H1 (cell line): ENCODE data around the gene PPAN. TPM values are rescaled to one million over a fixed set of nuclear protein-coding genes. Genes with fewer than 3 reads are reported as not detected.

Source experiments
- CTCF ChIA-PET: fragments of 300-600 bp; sonication (Branson Sonifier 250); formaldehyde crosslinking; loops from one replicate; lab custom pipeline; 2021; ENCODE audit not compliant: partially characterized antibody; lab: Charles Lee
- POLR2A ChIA-PET: fragments of 300-600 bp; sonication (Branson Sonifier 250); formaldehyde crosslinking; loops from one replicate; lab custom pipeline; 2021; ENCODE audit warnings: inconsistent platforms; ENCODE audit not compliant: partially characterized antibody; lab: Charles Lee
- DNase-seq, 2 experiments: peaks; one replicate each; pipeline versions ENCODE4 v3.0.0 to v3.0.0-alpha.2; 2010 to 2022; ENCODE audit warnings: low spot score in 2 of 2, low read depth in 1 of 2, mixed read lengths in 1 of 2
- FAIRE-seq: peaks from 2 replicates; lab custom pipeline; 2011; peaks lifted over from hg19 to GRCh38; lab: Jason Lieb, UNC
- H2AFZ ChIP-seq: 2 replicates; pipeline ENCODE4 v1.8.1; 2012; ENCODE audit warnings: low read length, inconsistent platforms
- H2AK5ac ChIP-seq: 2 replicates; pipeline ENCODE4 v1.6.1; 2013; ENCODE audit warnings: low read depth, low read length
- H2BK120ac ChIP-seq: replicated peaks from 2 replicates; pipeline ENCODE3; 2013; ENCODE audit warnings: low read depth, low read length, inconsistent platforms
- H2BK12ac ChIP-seq: 2 replicates; pipeline ENCODE4 v1.6.1; 2013; ENCODE audit warnings: low read depth, low read length
- H2BK15ac ChIP-seq: 2 replicates; pipeline ENCODE4 v1.6.1; 2013; ENCODE audit warnings: low read length
- H2BK20ac ChIP-seq: 2 replicates; pipeline ENCODE4 v1.6.1; 2013; ENCODE audit warnings: low read length
- H2BK5ac ChIP-seq: 2 replicates; pipeline ENCODE4 v1.6.1; 2013; ENCODE audit warnings: low read depth, low read length
- H3K14ac ChIP-seq: 2 replicates; pipeline ENCODE4 v1.6.1; 2013; ENCODE audit warnings: inconsistent platforms; ENCODE audit not compliant: insufficient read length
- H3K18ac ChIP-seq: 2 replicates; pipeline ENCODE4 v1.6.1; 2013; ENCODE audit warnings: low read length; ENCODE audit errors: extremely low read depth
- H3K23ac ChIP-seq: 2 replicates; pipeline ENCODE4 v1.6.1; 2013; ENCODE audit warnings: inconsistent platforms; ENCODE audit not compliant: insufficient read length
- H3K23me2 ChIP-seq: 2 replicates; pipeline ENCODE4 v1.6.1; 2013; ENCODE audit warnings: low read depth, low read length
- H3K27ac ChIP-seq: 2 replicates; pipeline ENCODE4 v1.6.1; 2011; ENCODE audit warnings: low read depth, low read length, inconsistent platforms
- H3K27me3 ChIP-seq, 4 experiments: replicated peaks in 1 of 4; 1 replicate in 1 of 4; 2 replicates in 3 of 4; pipeline versions ENCODE4 v1.6.1 to v1.8.1; 2011 to 2013; ENCODE audit warnings: low read length in 3 of 4, mild to moderate bottlenecking in 3 of 4, inconsistent platforms in 2 of 4, mixed read lengths in 2 of 4, moderate library complexity in 1 of 4; ENCODE audit not compliant: control insufficient read depth in 3 of 4, insufficient read depth in 3 of 4; ENCODE audit errors: extremely low read depth in 1 of 4
- H3K36me3 ChIP-seq, 4 experiments: 2 replicates each; pipeline versions ENCODE4 v1.6.1 to v1.8.1; 2011 to 2013; ENCODE audit warnings: mild to moderate bottlenecking in 4 of 4, low read length in 3 of 4, moderate library complexity in 2 of 4, control low read depth in 1 of 4, inconsistent platforms in 1 of 4; ENCODE audit not compliant: insufficient read depth in 4 of 4, control insufficient read depth in 2 of 4
- H3K4ac ChIP-seq: replicated peaks from 2 replicates; pipeline ENCODE3; 2013; ENCODE audit warnings: low read length, low read depth, mixed read lengths, inconsistent platforms; ENCODE audit not compliant: insufficient read length
- H3K4me1 ChIP-seq, 4 experiments: replicated peaks in 1 of 4; 1 replicate in 1 of 4; 2 replicates in 3 of 4; pipeline versions ENCODE4 v1.6.1 to v1.8.1; 2011 to 2013; ENCODE audit warnings: low read length in 3 of 4, inconsistent platforms in 2 of 4, mixed read lengths in 1 of 4; ENCODE audit not compliant: insufficient read depth in 4 of 4, control insufficient read depth in 3 of 4
- H3K4me2 ChIP-seq, 2 experiments: 2 replicates each; pipeline versions ENCODE4 v1.6.1 to v1.8.1; 2011 to 2013; ENCODE audit warnings: low read depth in 2 of 2, low read length in 2 of 2, control low read depth in 1 of 2, inconsistent platforms in 1 of 2, mild to moderate bottlenecking in 1 of 2; ENCODE audit not compliant: insufficient read depth in 1 of 2
- H3K4me3 ChIP-seq, 4 experiments: fragments of 200-600, 300-600 bp in 1 of 4; sonication (generic), shearing (Covaris generic), sonication (Bioruptor Twin) in 1 of 4; 2 replicates each; pipeline versions ENCODE4 v1.5.1 to v1.8.1; 2011 to 2016; ENCODE audit warnings: low read length in 4 of 4, low read depth in 3 of 4, control low read depth in 2 of 4, inconsistent platforms in 2 of 4, mild to moderate bottlenecking in 2 of 4, mixed read lengths in 1 of 4, moderate library complexity in 1 of 4; ENCODE audit not compliant: insufficient read depth in 2 of 4; ENCODE audit errors: extremely low read depth in 1 of 4
- H3K56ac ChIP-seq: replicated peaks from 2 replicates; pipeline ENCODE3; 2013; ENCODE audit warnings: low read depth, mild to moderate bottlenecking, mixed read lengths, low read length, inconsistent platforms; ENCODE audit not compliant: insufficient read length
- H3K79me1 ChIP-seq: 2 replicates; pipeline ENCODE4 v1.6.1; 2013; ENCODE audit warnings: low read depth, low read length, control low read depth
- H3K79me2 ChIP-seq, 2 experiments: 2 replicates each; pipeline versions ENCODE4 v1.6.1 to v1.8.1; 2012 to 2013; ENCODE audit warnings: low read length in 2 of 2, mild to moderate bottlenecking in 2 of 2, inconsistent platforms in 1 of 2; ENCODE audit not compliant: insufficient read depth in 2 of 2, control insufficient read depth in 1 of 2
- H3K9ac ChIP-seq, 4 experiments: replicated peaks in 1 of 4; 1 replicate in 1 of 4; 2 replicates in 3 of 4; pipeline versions ENCODE4 v1.6.1 to v1.8.1; 2011 to 2013; ENCODE audit warnings: low read depth in 3 of 4, low read length in 3 of 4, control low read depth in 2 of 4, mild to moderate bottlenecking in 2 of 4, moderate library complexity in 2 of 4, inconsistent platforms in 1 of 4; ENCODE audit errors: extremely low read depth in 1 of 4
- H3K9me3 ChIP-seq, 2 experiments: 2 replicates each; pipeline versions ENCODE4 v1.6.1 to v1.8.1; 2012 to 2013; ENCODE audit warnings: mild to moderate bottlenecking in 2 of 2, moderate library complexity in 2 of 2, control low read depth in 1 of 2, inconsistent platforms in 1 of 2, low read depth in 1 of 2, low read length in 1 of 2, mixed read lengths in 1 of 2; ENCODE audit not compliant: insufficient read depth in 2 of 2
- H4K20me1 ChIP-seq, 2 experiments: replicated peaks in 1 of 2; 2 replicates each; pipeline versions ENCODE3 to v1.8.1; 2011 to 2013; ENCODE audit warnings: inconsistent platforms in 2 of 2, low read length in 2 of 2, mild to moderate bottlenecking in 1 of 2; ENCODE audit not compliant: insufficient read depth in 2 of 2, control insufficient read depth in 1 of 2
- H4K5ac ChIP-seq: 2 replicates; pipeline ENCODE4 v1.6.1; 2013; ENCODE audit warnings: low read length, low read depth, mixed read lengths, inconsistent platforms; ENCODE audit not compliant: insufficient read length
- H4K8ac ChIP-seq: 2 replicates; pipeline ENCODE4 v1.8.0; 2013; ENCODE audit warnings: mild to moderate bottlenecking, moderate library complexity, low read length, inconsistent platforms; ENCODE audit not compliant: insufficient read depth; ENCODE audit errors: extremely low read depth
- H4K91ac ChIP-seq: replicated peaks from 2 replicates; pipeline ENCODE3; 2013; ENCODE audit warnings: low read length, mixed read lengths, inconsistent platforms; ENCODE audit not compliant: insufficient read length
- GTF2F1 ChIP-seq: IDR thresholded peaks from 2 replicates; pipeline ENCODE4 v1.6.1; 2012; ENCODE audit warnings: low read depth, low read length, improper control_type of control experiment, borderline replicate concordance
- KDM1A ChIP-seq: fragments of 200-600, 300-600 bp; sonication (generic); IDR thresholded peaks from 2 replicates; pipeline ENCODE4 v1.7.1; 2016; ENCODE audit warnings: mild to moderate bottlenecking, low read length, borderline replicate concordance
- NRF1 ChIP-seq: IDR thresholded peaks from 2 replicates; pipeline ENCODE4 v1.6.1; 2011; ENCODE audit warnings: mild to moderate bottlenecking, low read depth, low read length, improper control_type of control experiment
- ZNF274 ChIP-seq: IDR thresholded peaks from 2 replicates; pipeline ENCODE4 v1.7.0; 2012; ENCODE audit warnings: low read length, borderline replicate concordance; ENCODE audit errors: extremely low read depth
- WGBS, 2 experiments: shearing (Covaris generic) in 1 of 2; methylation state at CpG; one replicate each; pipeline versions ENCODE4 v1.1.6 to v1.1.7; 2013 to 2015; ENCODE audit warnings: low lambda C conversion rate in 2 of 2, mixed read lengths in 2 of 2, inconsistent platforms in 1 of 2, low coverage in 1 of 2, missing lambda C conversion rate in 1 of 2; ENCODE audit not compliant: insufficient replicate concordance in 2 of 2, insufficient coverage in 1 of 2, insufficient read length in 1 of 2; ENCODE audit errors: extremely low coverage in 1 of 2, missing lambda C conversion rate in 1 of 2; 5-methylcytosine and 5-hydroxymethylcytosine counted together
- polyA plus RNA-seq, 7 experiments: library from polyadenylated mRNA; depleted of rRNA in 3 of 7; stranded (reverse) in 5 of 7; unstranded in 2 of 7; fragments of >200 nt in 5 of 7; fragments of 200-250 nt in 2 of 7; gene quantifications; 1 replicate in 5 of 7; 2 replicates in 1 of 7; 4 replicates in 1 of 7; pipeline versions ENCODE4 v1.2.1 to v1.2.3, GENCODE V29; 2011 to 2013; ENCODE audit warnings: missing spikeins in 2 of 7, mixed read lengths in 2 of 7
- total RNA-seq: library from RNA; stranded (reverse); fragmentation: NEBNext Ultra II Directional; extraction: Animal tissue kit (Norgen Biotek cat#: 25700); gene quantifications from 2 replicates; pipeline ENCODE4 v1.2.1, GENCODE V29; 2021
- TF ChIP-seq, protein P1 (sequence below), 3 experiments: IDR thresholded peaks; 1 replicate in 2 of 3; 2 replicates in 1 of 3; pipeline versions ENCODE4 v1.5.1 to v1.6.1; 2011; ENCODE audit warnings: low read length in 3 of 3, mild to moderate bottlenecking in 3 of 3, inconsistent platforms in 2 of 3, low read depth in 1 of 3, moderate library complexity in 1 of 3; ENCODE audit not compliant: insufficient read depth in 1 of 3; ENCODE audit errors: control extremely low read depth in 1 of 3
- TF ChIP-seq, protein P2 (sequence below): IDR thresholded peaks from 2 replicates; pipeline ENCODE4 v1.6.1; 2012; ENCODE audit warnings: inconsistent platforms

Gene PPAN
- total and polyA plus RNA-seq, 2 of the 8 experiments (the other 6 are each of a cell fraction or from before 2014, with no cell fraction given) = 48.8 to 74.4 TPM

DNA sequence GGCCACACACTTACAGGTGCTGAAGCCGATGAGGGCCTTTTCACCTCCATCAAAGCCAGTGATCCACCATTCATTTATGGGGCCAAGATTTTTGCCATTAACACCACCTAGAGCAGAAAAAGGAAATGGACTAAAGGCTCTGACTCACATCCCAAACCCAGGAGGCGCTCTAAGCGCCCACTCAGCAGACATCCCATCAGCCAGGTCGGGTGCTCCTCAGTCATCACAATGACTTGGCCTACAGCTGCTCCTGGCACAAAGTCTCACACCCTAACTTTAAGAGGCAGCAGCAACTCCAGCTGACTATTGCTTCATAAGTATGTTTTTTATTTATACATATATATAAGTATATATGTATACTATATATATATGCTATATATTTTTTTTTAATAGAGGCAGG is 49.7 kb downstream of the PPAN start:
- Histone ChIP-seq H4K20me1 (peaks cover 9 to 12% of the 10 kb centered on the region in 2 experiments), H3K79me1 (no peaks in the 10 kb centered on the region; the same call in 1 of the 2 replicates), H2BK5ac (no peak overlapping the region), H4K91ac (no peak overlapping the region), H4K5ac (no peak overlapping the region), H3K79me2 (no peaks in the 10 kb centered on the region), H3K36me3 (peaks cover 69 to 97% (median 89%) of the 10 kb centered on the region in 4 experiments), H3K4me1 (no peaks in the 10 kb centered on the region), H3K18ac (no peak overlapping the region), H3K23ac (no peak overlapping the region), H3K14ac (no peak overlapping the region), H3K56ac (no peak overlapping the region), H2AFZ (no peak overlapping the region), H2BK120ac (no peak overlapping the region), H3K9ac (no peak overlapping the region), H2BK20ac (no peak overlapping the region), H2BK15ac (no peak overlapping the region), H3K27ac (no peak overlapping the region), H3K4me3 (no peak overlapping the region), H2BK12ac (no peak overlapping the region), H3K23me2 (no peaks in the 10 kb centered on the region), H3K4me2 (no peak overlapping the region), H3K4ac (no peak overlapping the region), H3K9me3 (no peaks in the 10 kb centered on the region), H4K8ac (no peak overlapping the region), H2AK5ac (no peak overlapping the region), H3K27me3 (no peaks in the 10 kb centered on the region)
- WGBS, 2 experiments = 96% methylated on average over 4 of the region's 4 CpGs; no CpG with 5 or more reads in 1 of the 2 experiments
- POLR2A ChIA-PET = interaction anchor here (1.9 kb wide), 1 partner anchor 15 kb away, joined by 4 read pairs; no protein-coding TSS in a partner anchor
- CTCF ChIA-PET = interaction anchor here (2.4 kb wide), 1 partner anchor 94 kb away, joined by 8 read pairs; no protein-coding TSS in a partner anchor
- DNase-seq (no peak), FAIRE-seq (no peak)
- TF ChIP-seq KDM1A (no peak), NRF1 (no peak), GTF2F1 (no peak), ZNF274 (no peak)
- TF ChIP-seq, protein P1, sequence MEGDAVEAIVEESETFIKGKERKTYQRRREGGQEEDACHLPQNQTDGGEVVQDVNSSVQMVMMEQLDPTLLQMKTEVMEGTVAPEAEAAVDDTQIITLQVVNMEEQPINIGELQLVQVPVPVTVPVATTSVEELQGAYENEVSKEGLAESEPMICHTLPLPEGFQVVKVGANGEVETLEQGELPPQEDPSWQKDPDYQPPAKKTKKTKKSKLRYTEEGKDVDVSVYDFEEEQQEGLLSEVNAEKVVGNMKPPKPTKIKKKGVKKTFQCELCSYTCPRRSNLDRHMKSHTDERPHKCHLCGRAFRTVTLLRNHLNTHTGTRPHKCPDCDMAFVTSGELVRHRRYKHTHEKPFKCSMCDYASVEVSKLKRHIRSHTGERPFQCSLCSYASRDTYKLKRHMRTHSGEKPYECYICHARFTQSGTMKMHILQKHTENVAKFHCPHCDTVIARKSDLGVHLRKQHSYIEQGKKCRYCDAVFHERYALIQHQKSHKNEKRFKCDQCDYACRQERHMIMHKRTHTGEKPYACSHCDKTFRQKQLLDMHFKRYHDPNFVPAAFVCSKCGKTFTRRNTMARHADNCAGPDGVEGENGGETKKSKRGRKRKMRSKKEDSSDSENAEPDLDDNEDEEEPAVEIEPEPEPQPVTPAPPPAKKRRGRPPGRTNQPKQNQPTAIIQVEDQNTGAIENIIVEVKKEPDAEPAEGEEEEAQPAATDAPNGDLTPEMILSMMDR (IDR thresholded peaks at IDR 0.05; ENCODE audit: control extremely low read depth in 1 of 3, insufficient read depth in 1 of 3, low read depth in 1 of 3, low read length in 3 of 3) = peak in 1 of 3 experiments; percentile 16; a peak in 1 of 4 replicates
- TF ChIP-seq, protein P2, sequence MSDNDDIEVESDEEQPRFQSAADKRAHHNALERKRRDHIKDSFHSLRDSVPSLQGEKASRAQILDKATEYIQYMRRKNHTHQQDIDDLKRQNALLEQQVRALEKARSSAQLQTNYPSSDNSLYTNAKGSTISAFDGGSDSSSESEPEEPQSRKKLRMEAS = no peak
